Right kidney (tissue), 9 donors: ENCODE results near the gene GRAMD1A.
A peak's percentile ranks its signal among the peaks of the same experiment; 100 is the strongest.
"Not testable (repeated sequence)": the region's sequence is repeated elsewhere in the genome, so short reads cannot be mapped to it uniquely, and the experiment has no call there.

ENCODE experiments used
- DNase-seq: peaks from one replicate; pipeline ENCODE4 v3.0.0-alpha.2; 2016
- long read RNA-seq, 8 donors: transcript quantifications; one replicate each; lab custom pipeline, GENCODE V29; 2026

Gene GRAMD1A
- long read RNA-seq, donor 1, partial matches to known transcripts = 8 of 13 reads
- long read RNA-seq, donor 1, other reads (novel, unspliced or antisense) = 5 of 13 reads
- long read RNA-seq, donor 2, partial matches to known transcripts = 0 of 1 reads
- long read RNA-seq, donor 2, other reads (novel, unspliced or antisense) = 0 of 1 reads
- long read RNA-seq, donor 3, partial matches to known transcripts = 7 of 14 reads
- long read RNA-seq, donor 3, other reads (novel, unspliced or antisense) = 6 of 14 reads
- long read RNA-seq, donor 4, partial matches to known transcripts = 10 of 18 reads
- long read RNA-seq, donor 4, other reads (novel, unspliced or antisense) = 5 of 18 reads
- long read RNA-seq, donor 5, partial matches to known transcripts = 0 of 12 reads
- long read RNA-seq, donor 5, other reads (novel, unspliced or antisense) = 12 of 12 reads
- long read RNA-seq, donor 6, partial matches to known transcripts = 6 of 6 reads
- long read RNA-seq, donor 6, other reads (novel, unspliced or antisense) = 0 of 6 reads
- long read RNA-seq, donor 7 = 0 reads
- long read RNA-seq, donor 8, partial matches to known transcripts = 6 of 6 reads
- long read RNA-seq, donor 8, other reads (novel, unspliced or antisense) = 0 of 6 reads

GRCh38 chr19:34999498-35000337 is at the start of gene GRAMD1A:
Gene GRAMD1A, plus strand, starts transcription at chr19:35000323. Its CDS starts 156 bp downstream, at chr19:35000479.
- DNase-seq = peak; percentile 91

- no peak for DNase-seq
Observed at GRCh38 chr19:34953092-34953491, 47.0 kb upstream of the GRAMD1A start.

GRCh38 chr19:34957830-34958751 is 42.0 kb upstream of the GRAMD1A start:
- DNase-seq = no peak

GRCh38 chr19:34959021-34959420 is 41.1 kb upstream of the GRAMD1A start:
- DNase-seq = no peak

GRCh38 chr19:34960103-34960805 is 39.9 kb upstream of the GRAMD1A start:
- no peak for DNase-seq

GRCh38 chr19:34960940-34961679 is 39.0 kb upstream of the GRAMD1A start:
- DNase-seq = no peak

- no peak for DNase-seq
Observed at GRCh38 chr19:34961775-34962686, 38.1 kb upstream of the GRAMD1A start.

- no peak for DNase-seq
Observed at GRCh38 chr19:34962687-34963572, 37.2 kb upstream of the GRAMD1A start.

- DNase-seq = peak; percentile 74
Observed at GRCh38 chr19:34963573-34964406, 36.3 kb upstream of the GRAMD1A start, which contains the start of gene ZNF792. Gene ZNF792, minus strand, starts transcription at chr19:34964229. Its CDS starts 567 bp downstream, at chr19:34963662.

- DNase-seq = no peak
Observed at GRCh38 chr19:34964598-34964997, 35.5 kb upstream of the GRAMD1A start.

GRCh38 chr19:34965505-34965904 is 34.6 kb upstream of the GRAMD1A start:
- DNase-seq = not testable (repeated sequence)

GRCh38 chr19:34967551-34967950 is 32.6 kb upstream of the GRAMD1A start:
- no peak for DNase-seq

GRCh38 chr19:34969721-34970120 is 30.4 kb upstream of the GRAMD1A start:
- no peak for DNase-seq

GRCh38 chr19:34970185-34970780 is 29.8 kb upstream of the GRAMD1A start:
- DNase-seq = not testable (repeated sequence)

- DNase-seq = no peak
Observed at GRCh38 chr19:34972163-34972705, 27.9 kb upstream of the GRAMD1A start.

GRCh38 chr19:34974646-34975045 is 25.5 kb upstream of the GRAMD1A start:
- DNase-seq = no peak
